Measurements from ENCODE around the gene FOXD3. TPM values are rescaled to one million over a fixed set of nuclear protein-coding genes. Genes with fewer than 3 reads are reported as not detected.

Gene FOXD3
- total RNA-seq, 4 donors from 2014 or later, result 1.2 to 7.0 (median 4.4) TPM

Small RNAs within 50 kb of the gene (small RNA-seq; reads per million reads assigned to genes)
- gene MIR6068, result 0 reads per million in 3 donors
- gene RF00019, result 0 reads per million in 3 donors

Other genes starting within 250 kb of the FOXD3 start
- gene ALG6, start 45.1 kb downstream of the FOXD3 start, total RNA-seq, result 10 to 100 TPM in 1 of 4 donors, 1 to 10 TPM in 3; 3.6 to 10.7 (median 4.9) TPM
- 10 to 100 TPM in 2 of 4 donors, 1 to 10 TPM in 2; 6.8 to 38.2 (median 11.1) TPM for gene ITGB3BP, start 200.7 kb downstream of the FOXD3 start, total RNA-seq
- gene EFCAB7, start 201.0 kb downstream of the FOXD3 start, total RNA-seq, result 10 to 100 TPM in 1 of 4 donors, 1 to 10 TPM in 3; 5.1 to 17.9 (median 6.9) TPM

Measured in esophagus muscularis mucosa (tissue), 4 donors.